ENCODE results near the gene HTT.

- no peak for TF ChIP-seq CTCF (IDR thresholded peaks at IDR 0.05)
- no peak for TF ChIP-seq POLR2A (IDR thresholded peaks at IDR 0.05)
Measured at GRCh38 chr4:3158841-3159240, 84.4 kb downstream of the HTT start.

All from esophagus squamous epithelium (tissue), 4 donors.